AG08395 (cell line): ENCODE data around the gene IFT88.
"Not testable (repeated sequence)": the region's sequence is repeated elsewhere in the genome, so short reads cannot be mapped to it uniquely, and the experiment has no call there.

Experiments
- DNase-seq: peaks from one replicate; pipeline ENCODE4 v3.0.0; 2012; ENCODE audit warnings: mixed read lengths, low spot score

Gene IFT88

GRCh38 chr13:20636079-20636478 is 69.1 kb downstream of the IFT88 start:
- no peak for DNase-seq

DNA sequence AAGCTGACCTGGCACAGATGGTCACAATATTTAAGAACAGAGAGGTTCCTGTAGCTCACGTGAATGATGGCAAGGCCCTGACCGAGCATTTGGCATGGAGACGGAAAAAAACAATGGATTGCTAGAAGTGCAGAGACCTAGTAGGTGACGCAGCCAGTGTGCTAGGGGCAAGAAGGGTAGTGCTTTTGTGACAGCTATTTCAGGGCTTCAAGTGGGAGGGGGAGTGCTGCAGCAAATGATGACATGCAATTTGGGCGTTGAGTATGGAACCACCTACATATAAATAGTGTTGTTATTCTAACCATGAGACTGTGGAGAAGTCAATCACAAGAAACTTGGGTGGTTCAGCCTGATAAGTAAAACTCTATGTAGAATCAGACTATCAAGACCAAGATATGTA is 70.9 kb downstream of the IFT88 start:
- no peak for DNase-seq

GRCh38 chr13:20647758-20648157 is 80.8 kb downstream of the IFT88 start:
- DNase-seq, result no peak

- DNase-seq, result no peak
These were observed 86.0 kb downstream of the IFT88 start for GRCh38 chr13:20652946-20653345.

DNA sequence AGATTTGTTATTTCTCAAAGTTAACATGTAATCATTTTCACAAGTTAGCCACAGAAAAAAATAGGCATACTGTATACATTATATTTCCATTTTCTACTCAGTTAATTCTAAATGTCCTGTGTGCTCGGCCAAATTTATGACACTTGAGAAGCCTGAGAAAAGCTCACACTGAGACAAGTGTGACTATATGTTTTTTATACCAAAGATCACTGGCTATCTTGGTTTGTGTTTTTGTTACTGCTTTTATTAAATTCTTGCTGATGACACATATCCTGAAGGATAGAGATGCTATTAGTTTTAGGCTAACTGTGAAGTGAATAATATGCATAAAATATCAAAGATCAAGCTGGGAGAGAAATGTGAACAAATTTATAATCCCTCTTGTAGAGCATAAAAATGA is 87.2 kb downstream of the IFT88 start:
- DNase-seq, result no peak

DNA sequence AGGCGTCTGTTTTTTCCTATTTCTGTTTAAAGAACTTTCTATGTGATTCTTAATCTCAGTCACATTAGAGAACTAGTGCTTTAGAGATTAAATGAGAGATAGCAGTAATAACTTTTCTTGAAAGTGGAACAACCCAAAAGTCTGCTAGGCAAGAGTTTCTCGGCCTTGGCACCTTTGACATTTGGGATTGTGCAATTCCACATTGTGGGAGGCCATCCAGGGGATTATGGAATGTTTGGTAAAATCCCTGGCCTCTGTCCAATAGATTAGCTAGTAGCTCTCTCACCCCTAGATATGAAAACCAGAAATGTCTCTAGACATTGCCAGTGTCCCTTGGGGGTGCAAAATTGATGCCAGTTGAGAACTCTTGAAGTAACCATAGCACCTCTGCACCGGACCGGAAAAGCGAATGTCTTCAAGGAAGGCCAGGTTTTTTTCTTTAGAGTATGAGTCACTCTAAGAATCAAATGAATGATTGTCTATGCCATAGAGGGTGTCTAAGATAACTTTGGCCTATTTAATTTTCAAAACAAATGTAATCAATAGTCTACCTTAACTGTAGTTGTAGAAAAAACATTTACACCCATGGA is 91.6 kb downstream of the IFT88 start:
- no peak for DNase-seq

DNA sequence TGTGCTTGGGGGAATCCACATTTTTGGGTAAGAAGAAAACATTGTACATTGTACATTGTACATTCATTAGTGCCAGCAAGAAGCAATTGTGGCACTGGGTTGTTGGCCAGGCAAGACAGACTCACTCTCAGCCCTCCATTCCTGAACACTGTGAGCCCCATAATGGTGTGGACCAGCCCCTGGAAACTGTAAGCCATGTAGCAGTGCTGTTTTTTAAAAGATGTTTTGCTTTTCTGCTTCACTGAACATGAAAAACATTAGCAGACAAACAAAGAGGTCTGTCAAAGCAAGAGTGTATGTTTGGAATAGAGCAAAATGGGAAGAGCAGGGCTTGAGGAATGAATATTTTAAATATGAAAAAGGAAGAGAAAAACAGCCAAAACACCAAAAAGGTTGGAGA is 97.4 kb downstream of the IFT88 start:
- DNase-seq, result no peak

DNA sequence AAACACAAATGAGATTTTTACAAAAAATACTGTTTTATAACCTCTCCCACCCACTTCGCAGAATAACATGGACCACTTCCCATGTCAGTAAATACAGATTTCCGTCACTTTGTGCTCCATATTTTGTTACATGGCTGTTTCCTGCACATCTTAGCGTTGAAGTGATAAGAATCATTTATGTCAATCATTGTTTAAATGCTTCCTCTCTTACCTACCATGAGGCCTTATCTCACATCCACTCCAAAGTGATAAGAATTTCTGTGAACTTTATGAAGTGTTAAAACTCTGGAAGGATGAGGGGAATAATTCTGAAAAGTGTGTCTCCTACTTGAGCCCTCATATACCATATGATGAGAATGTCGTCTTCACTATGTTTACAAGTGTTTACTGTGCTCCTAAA is 100.0 kb downstream of the IFT88 start:
- no peak for DNase-seq

- DNase-seq, result no peak
These were observed 101.0 kb downstream of the IFT88 start for GRCh38 chr13:20667857-20668437.

- no peak for DNase-seq
These were observed 102.2 kb downstream of the IFT88 start for GRCh38 chr13:20669162-20669561.

DNA sequence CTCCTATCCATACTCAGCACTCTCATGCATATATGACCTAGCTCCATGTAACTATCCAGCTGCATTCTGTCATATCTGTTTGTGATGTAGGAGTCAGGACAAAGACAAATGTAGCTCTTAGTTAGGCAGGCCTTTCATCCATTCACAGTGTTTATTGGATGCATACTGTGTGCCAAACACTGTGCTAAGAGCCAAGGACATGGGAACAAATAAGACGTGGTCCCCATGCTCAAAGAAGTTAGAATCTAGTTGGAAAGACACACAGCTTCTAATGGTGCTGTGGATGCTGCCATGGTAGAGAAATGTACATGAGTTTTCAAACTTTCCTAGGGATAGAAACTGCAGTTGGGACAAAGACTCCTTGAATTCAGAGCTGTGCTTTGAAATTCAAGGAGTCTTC is 104.8 kb downstream of the IFT88 start:
- DNase-seq, result no peak

- DNase-seq, result peak; percentile 41
These were observed 105.8 kb downstream of the IFT88 start for GRCh38 chr13:20672772-20673171.

DNA sequence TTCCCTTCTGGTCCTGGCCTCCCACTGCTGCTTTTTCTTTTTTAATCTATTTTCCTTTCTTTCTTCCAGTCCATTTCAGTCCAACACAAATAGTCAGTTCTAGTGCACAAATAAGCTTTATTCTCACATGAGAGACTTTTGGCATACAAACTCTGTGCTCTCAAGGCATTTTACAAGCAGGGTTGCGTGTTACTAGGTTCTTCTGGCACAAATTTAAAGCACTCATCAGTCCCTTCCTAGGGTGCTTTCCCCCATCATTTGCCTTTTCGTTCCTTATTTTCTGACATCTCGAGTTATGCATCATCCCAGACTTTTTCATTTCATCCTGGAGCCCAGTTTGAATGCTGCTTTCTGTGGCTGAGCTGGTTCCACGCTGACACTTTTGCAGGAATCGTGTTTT is 106.8 kb downstream of the IFT88 start:
- DNase-seq, result no peak

DNA sequence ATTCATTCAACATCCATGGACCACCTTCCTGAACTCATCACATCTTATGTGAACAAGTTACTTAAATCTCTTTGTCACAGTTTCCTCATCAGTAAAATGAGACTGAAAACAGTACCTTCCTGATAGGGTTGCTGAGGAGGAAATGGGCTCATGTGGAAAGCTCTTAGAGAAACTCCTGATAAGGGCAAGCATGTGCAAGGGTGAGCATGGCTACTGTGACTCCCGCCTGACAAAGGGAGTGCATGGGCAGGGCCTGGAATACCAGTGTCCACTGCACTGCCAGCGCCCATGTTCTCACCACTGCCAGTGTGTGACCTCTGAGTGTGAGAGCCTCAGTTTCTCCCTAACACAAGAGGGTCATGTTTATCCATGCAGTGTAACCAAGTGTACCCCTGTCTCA is 109.3 kb downstream of the IFT88 start:
- no peak for DNase-seq

GRCh38 chr13:20678606-20679005 is 111.6 kb downstream of the IFT88 start:
- not testable (repeated sequence) for DNase-seq

GRCh38 chr13:20679879-20680278 is 112.9 kb downstream of the IFT88 start:
- no peak for DNase-seq

DNA sequence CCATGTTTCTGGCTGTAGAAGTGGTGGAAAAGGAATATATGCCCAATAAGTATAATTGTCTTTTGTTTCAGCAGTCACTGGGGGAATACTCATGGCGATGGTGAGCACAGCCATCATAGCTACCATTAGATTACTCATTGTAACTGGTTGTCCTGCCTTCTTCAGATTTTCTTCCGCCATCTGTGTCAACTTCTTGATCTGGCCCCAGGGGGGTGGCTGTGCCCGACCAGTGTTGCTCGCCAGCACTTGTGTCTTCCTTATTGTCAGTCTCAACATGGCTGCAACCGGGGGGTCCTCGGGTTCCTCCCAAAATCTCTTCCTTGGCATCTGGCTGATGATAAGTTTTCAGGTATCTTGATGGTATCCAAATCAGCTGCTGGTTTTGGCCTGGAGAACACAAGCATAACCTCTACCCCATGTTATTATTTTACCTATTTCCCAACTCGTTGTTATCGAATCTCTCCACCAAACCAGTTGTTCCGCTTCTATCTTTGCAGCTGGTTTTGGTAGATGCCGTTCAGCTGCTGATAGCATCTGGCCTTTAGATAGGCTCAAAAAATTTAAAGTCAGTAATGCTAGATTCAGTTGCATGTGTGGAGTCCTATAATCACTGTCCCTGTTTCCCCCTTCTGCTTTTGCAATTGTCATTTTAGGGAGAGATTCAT is 113.6 kb downstream of the IFT88 start:
- DNase-seq, result no peak

GRCh38 chr13:20681481-20681880 is 114.5 kb downstream of the IFT88 start:
- DNase-seq, result peak; percentile 48

DNA sequence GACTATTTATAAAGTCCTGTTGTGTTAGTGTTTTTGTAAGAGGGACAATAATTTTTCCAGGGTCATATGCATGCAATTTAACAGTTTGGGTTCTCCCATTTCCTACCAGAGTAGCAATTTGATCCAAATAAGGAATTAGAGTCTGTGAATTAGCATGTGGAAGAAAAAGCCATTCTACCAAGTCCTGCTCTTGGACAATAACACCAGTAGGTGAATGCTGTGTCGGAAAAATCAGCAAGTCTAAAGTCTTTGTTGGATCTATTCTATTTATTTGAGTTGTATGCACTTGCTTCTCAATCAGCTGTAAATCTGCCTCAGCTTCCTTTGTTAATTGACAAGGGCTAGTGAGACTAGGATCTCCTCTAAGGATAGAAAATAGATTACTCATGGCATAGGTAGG is 115.1 kb downstream of the IFT88 start:
- DNase-seq, result no peak

DNA sequence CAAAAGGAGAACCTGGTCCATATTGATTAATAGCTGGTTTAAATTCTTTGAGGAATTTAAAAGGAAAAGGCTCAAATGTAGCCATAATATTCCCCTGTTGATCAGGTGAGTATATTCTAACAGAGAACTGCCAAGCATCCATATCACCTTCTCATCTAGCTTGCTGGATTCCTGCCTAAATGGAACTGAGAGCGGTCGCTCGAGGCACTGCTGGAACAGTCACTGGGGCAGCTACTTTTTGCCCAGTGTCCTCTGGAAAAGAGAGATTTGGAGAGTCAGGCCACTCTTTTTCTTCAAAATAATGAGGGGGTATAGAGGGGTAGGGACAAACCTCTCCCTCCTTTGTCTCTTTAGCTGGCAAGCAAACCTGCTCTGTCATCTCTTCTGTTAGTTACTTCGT is 117.1 kb downstream of the IFT88 start:
- DNase-seq, result no peak

- no peak for DNase-seq
These were observed 117.6 kb downstream of the IFT88 start for GRCh38 chr13:20684546-20684945.

GRCh38 chr13:20685092-20685491 is 118.1 kb downstream of the IFT88 start:
- DNase-seq, result no peak

GRCh38 chr13:20686167-20686566 is 119.2 kb downstream of the IFT88 start:
- DNase-seq, result no peak
